ENCODE results near the gene TMEM117. TPM values are rescaled to one million over a fixed set of nuclear protein-coding genes. Genes with fewer than 3 reads are reported as not detected.

TMEM117 gene
- total and polyA plus RNA-seq, 11 donors = 3.7 to 13.5 (median 7.3) TPM

DNA sequence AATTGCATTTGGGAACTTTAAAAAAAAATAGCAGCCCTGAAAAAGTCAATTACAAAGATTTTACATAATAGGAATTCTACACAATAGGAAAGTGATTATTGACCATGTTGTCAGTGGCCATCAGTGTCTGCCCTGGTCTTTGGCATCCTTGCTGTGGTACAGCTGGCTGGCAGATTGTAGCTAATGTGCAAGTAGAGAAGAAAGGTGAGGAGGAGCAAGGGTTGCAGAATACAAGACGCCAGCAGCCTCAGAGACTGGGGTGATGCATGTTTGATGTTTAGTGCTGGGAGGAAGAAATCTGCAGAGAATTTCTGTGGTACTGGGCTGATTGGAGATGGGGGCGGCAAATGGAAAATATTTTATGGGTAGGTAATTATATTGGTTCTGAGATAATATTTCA, 322.9 kb downstream of the TMEM117 start:
- Histone ChIP-seq H3K4me3 (no peak overlapping the region), H3K4me1 (peaks cover 0 to 26% (median 7%) of the 10 kb centered on the region in 12 donors), H3K9me3 (no peaks in the 10 kb centered on the region), H3K27me3 (no peaks in the 10 kb centered on the region), H3K36me3 (no peaks in the 10 kb centered on the region), H3K27ac (no peak overlapping the region)
- TF ChIP-seq, protein P1, sequence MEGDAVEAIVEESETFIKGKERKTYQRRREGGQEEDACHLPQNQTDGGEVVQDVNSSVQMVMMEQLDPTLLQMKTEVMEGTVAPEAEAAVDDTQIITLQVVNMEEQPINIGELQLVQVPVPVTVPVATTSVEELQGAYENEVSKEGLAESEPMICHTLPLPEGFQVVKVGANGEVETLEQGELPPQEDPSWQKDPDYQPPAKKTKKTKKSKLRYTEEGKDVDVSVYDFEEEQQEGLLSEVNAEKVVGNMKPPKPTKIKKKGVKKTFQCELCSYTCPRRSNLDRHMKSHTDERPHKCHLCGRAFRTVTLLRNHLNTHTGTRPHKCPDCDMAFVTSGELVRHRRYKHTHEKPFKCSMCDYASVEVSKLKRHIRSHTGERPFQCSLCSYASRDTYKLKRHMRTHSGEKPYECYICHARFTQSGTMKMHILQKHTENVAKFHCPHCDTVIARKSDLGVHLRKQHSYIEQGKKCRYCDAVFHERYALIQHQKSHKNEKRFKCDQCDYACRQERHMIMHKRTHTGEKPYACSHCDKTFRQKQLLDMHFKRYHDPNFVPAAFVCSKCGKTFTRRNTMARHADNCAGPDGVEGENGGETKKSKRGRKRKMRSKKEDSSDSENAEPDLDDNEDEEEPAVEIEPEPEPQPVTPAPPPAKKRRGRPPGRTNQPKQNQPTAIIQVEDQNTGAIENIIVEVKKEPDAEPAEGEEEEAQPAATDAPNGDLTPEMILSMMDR (IDR thresholded peaks at IDR 0.05) = no peak
- no peak for TF ChIP-seq POLR2A (IDR thresholded peaks at IDR 0.05)
- WGBS, 4 donors = 79 to 87% (median 83%) methylated on average over 2 of the region's 2 CpGs
- no peak for DNase-seq
- ATAC-seq = no peak
- intact Hi-C loops (cut with DNase I) = no loop called here

GRCh38 chr12:44159216-44159615, 323.3 kb downstream of the TMEM117 start:
- TF ChIP-seq, protein P1 (IDR thresholded peaks at IDR 0.05) = no peak
- no peak for TF ChIP-seq POLR2A (IDR thresholded peaks at IDR 0.05)
- Histone ChIP-seq H3K9me3 (no peaks in the 10 kb centered on the region), H3K4me3 (no peak overlapping the region), H3K36me3 (no peaks in the 10 kb centered on the region), H3K4me1 (peaks cover 0 to 24% (median 7%) of the 10 kb centered on the region in 12 donors), H3K27me3 (no peaks in the 10 kb centered on the region), H3K27ac (no peak overlapping the region)
- intact Hi-C loops (cut with DNase I) = no loop called here
- no peak for ATAC-seq
- DNase-seq = no peak

DNA sequence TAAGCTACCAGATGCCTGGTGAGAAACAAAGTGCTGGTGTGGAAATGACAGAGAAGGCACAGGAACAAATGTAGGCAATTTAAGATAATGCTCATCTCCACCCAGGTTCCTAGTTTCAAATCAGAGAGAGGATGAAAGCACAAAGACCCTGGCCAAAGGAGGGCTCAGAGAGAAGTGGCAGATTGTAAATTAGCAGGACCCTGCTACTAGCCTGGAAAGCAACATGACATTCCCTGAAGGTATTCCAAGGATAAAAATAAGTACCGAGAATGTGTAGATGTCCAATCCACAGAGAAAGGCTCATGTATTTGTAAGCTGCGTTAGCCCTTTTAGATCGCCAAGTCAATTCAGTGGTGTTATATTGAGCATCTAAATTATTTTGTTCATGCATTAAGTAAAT, 324.0 kb downstream of the TMEM117 start:
- H3K27me3 ChIP-seq = no peaks in the 10 kb centered on the region
- ATAC-seq = no peak
- no peak overlapping the region for H3K4me3 ChIP-seq
- TF ChIP-seq, protein P1 (IDR thresholded peaks at IDR 0.05) = no peak
- no peak for TF ChIP-seq POLR2A (IDR thresholded peaks at IDR 0.05)
- no peaks in the 10 kb centered on the region for H3K9me3 ChIP-seq
- H3K4me1 ChIP-seq = peaks cover 0 to 17% (median 7%) of the 10 kb centered on the region in 12 donors
- 67 to 86% (median 76%) methylated on average over 3 of the region's 3 CpGs for WGBS, 4 donors
- intact Hi-C loops (cut with DNase I) = no loop called here
- no peaks in the 10 kb centered on the region for H3K36me3 ChIP-seq
- no peak for DNase-seq
- no peak overlapping the region for H3K27ac ChIP-seq

DNA sequence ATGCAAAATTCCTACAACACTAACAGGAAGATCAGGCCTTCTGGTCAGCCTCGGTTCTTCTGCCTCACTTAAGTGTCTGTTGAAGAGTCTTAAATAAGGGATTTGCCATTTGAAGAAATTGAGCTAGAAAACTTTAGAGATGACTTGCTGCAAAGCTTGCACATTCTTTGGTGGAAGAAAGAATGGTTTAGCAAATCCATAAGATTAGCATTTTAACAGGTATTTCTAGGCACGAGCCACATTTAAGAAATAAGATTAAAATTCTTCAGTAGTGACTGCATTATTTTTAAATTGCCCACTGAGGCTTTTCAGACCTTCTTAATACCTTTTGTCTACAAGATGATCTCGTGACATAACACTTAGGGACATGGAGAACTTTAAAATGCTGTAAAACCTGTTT, 327.1 kb downstream of the TMEM117 start:
- Histone ChIP-seq H3K4me3 (no peak overlapping the region), H3K27ac (no peak overlapping the region), H3K36me3 (no peaks in the 10 kb centered on the region), H3K27me3 (no peaks in the 10 kb centered on the region), H3K4me1 (peaks cover 0 to 3% (median 0%) of the 10 kb centered on the region in 12 donors), H3K9me3 (no peaks in the 10 kb centered on the region)
- WGBS, 4 donors = 85 to 90% (median 88%) methylated on average over 3 of the region's 3 CpGs
- no peak for DNase-seq
- ATAC-seq = no peak
- intact Hi-C loops (cut with DNase I) = no loop called here
- no peak for TF ChIP-seq POLR2A (IDR thresholded peaks at IDR 0.05)
- TF ChIP-seq, protein P1 (IDR thresholded peaks at IDR 0.05) = no peak
